ENCODE measurements around the gene LRRN4.

DNA sequence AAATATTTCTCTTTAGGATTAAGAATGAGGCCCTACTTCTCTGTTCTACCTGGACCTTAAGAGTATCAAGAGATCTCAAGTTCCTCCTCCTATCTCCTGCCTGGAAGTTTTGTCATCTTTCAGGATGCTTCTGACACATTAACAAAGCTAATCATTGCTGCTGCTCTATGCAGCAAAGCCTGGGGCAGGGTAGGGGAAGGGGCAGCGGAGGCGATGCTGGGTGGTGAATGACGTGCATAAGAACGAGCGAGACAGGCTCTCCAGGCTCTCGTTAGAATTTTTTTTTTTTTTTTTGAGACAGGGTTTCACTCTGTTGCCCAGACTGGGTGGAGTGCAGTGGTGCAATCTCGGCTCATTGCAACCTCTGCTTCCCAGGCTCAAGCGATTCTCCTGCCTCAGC is 37.8 kb upstream of the LRRN4 start:
- TF ChIP-seq CTCF (IDR thresholded peaks at IDR 0.05): no peak
- TF ChIP-seq POLR2A (IDR thresholded peaks at IDR 0.05): no peak
